Right cardiac atrium (tissue), 5 donors: ENCODE measurements around the gene PDE4B. TPM values are rescaled to one million over a fixed set of nuclear protein-coding genes. Genes with fewer than 3 reads are reported as not detected.
A peak's percentile ranks its signal among the peaks of the same experiment; 100 is the strongest.

Source experiments
- ATAC-seq, 2 donors: fragments of 200-7000 bp; cut with Tn5 transposase; one replicate each; pipeline versions ENCODE4 v1.8.0 to v1.9.1; 2020; ENCODE audit warnings: moderate library complexity in 2 of 2, mild to moderate bottlenecking in 1 of 2
- DNase-seq, 3 donors: peaks; one replicate each; pipeline ENCODE4 v3.0.0-alpha.2; 2020
- H3K27ac ChIP-seq: one replicate; pipeline ENCODE4 v1.5.1; 2013; ENCODE audit warnings: mild to moderate bottlenecking, low read length, control low read depth, moderate library complexity
- H3K27me3 ChIP-seq: one replicate; pipeline ENCODE4 v1.6.1; 2013; ENCODE audit not compliant: control insufficient read depth, insufficient read depth
- H3K4me1 ChIP-seq: one replicate; pipeline ENCODE4 v1.6.1; 2013; ENCODE audit warnings: low read length; ENCODE audit not compliant: control insufficient read depth, insufficient read depth
- H3K4me3 ChIP-seq: one replicate; pipeline ENCODE4 v1.5.1; 2013; ENCODE audit warnings: low read length, control low read depth
- H3K9me3 ChIP-seq: one replicate; pipeline ENCODE4 v1.6.1; 2013; ENCODE audit warnings: low read length; ENCODE audit not compliant: control insufficient read depth
- WGBS: extraction: QIAGEN DNeasy Blood & Tissue Kit; methylation state at CpG from one replicate; pipeline ENCODE4 v1.1.7; 2013; 5-methylcytosine and 5-hydroxymethylcytosine counted together
- intact Hi-C, 4 donors: fragments of 100-400 bp; cut with DNase I; formaldehyde crosslinking; loops; one replicate each; pipeline versions ENCODE4 v1.11.0 to v1.14.0; 2022 to 2023
- polyA plus RNA-seq: library from polyadenylated mRNA; stranded (reverse); fragments of 200-250 nt; gene quantifications from one replicate; pipeline ENCODE4 v1.2.3, GENCODE V29; 2013
- total RNA-seq, 4 donors: library from RNA; stranded (reverse); fragmentation: NEBNext Ultra II Directional; extraction: Animal tissue kit (Norgen Biotek cat#: 25700); gene quantifications; one replicate each; pipeline ENCODE4 v1.2.1, GENCODE V29; 2021
- donor health status: healthy with polysubstance abuse.
- donor health status: DM: no; HTN: yes; CAD: no.
- donor health status: DM: no; HTN: no; CAD: no.
- donor health status: DM: no; HTN: yes; CAD: no; lungs with severe emphysema.
- donor health status: DM: yes; HTN: yes; CAD: no.

The PDE4B gene
- total and polyA plus RNA-seq, 5 donors = 8.2 to 37.5 (median 26.0) TPM

- 86% methylated on average over 3 of the region's 3 CpGs for WGBS
Measured at GRCh38 chr1:66276218-66276617, 483.5 kb downstream of the PDE4B start.

DNA sequence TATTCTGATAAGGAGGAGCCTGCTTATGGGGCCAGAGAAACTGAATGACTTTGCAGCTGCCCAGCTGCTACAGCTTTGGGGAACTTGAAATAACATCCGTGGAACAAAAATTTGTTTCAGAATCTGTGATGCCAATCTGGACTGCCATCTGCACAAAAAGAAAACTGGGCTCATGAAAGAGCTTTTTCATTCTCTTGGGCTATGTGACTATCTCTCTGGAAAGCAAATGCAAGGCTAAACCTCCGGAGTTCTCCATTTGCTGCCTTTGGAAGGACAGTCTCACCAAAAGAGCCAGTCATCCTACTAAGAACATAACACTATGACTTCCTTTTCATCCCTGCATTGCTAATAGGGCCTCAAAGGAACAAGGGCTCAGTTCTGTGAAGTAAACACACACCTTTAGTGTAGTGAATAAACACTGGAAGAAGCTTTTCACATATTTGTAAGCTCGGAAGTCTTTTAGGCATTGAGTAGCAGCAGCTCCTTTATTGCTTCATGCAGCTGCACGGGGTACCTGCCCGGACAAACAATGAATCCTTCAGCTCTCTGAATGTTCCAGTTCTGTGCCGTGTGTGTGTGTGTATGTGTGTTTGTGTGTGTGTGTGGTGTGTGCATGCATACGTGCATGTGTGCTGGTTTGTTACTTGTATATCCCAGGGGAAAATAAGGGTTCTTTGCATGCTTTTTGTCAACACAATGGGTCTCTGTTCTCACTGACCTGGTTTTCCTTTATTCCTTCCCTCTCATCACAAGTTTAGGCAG, 485.7 kb downstream of the PDE4B start:
- no peaks in the 10 kb centered on the region for H3K9me3 ChIP-seq
- WGBS = 46% methylated on average over 7 of the region's 7 CpGs
- peak in 1 of 2 donors; percentile 8 for ATAC-seq
- H3K4me3 ChIP-seq = no peak overlapping the region
- no peaks in the 10 kb centered on the region for H3K27me3 ChIP-seq
- no peak for DNase-seq
- peaks cover 10% of the 10 kb centered on the region for H3K4me1 ChIP-seq
- intact Hi-C loops = no loop called here
- no peak overlapping the region for H3K27ac ChIP-seq

More at GRCh38 chr1:66276218-66276617, 483.5 kb downstream of the PDE4B start:
- Histone ChIP-seq H3K9me3 (no peaks in the 10 kb centered on the region), H3K27me3 (no peaks in the 10 kb centered on the region), H3K27ac (peak overlapping the region; percentile 50), H3K4me1 (peaks cover 14% of the 10 kb centered on the region), H3K4me3 (no peak overlapping the region)
- no peak for ATAC-seq
- DNase-seq = no peak
- intact Hi-C loops = no loop called here

DNA sequence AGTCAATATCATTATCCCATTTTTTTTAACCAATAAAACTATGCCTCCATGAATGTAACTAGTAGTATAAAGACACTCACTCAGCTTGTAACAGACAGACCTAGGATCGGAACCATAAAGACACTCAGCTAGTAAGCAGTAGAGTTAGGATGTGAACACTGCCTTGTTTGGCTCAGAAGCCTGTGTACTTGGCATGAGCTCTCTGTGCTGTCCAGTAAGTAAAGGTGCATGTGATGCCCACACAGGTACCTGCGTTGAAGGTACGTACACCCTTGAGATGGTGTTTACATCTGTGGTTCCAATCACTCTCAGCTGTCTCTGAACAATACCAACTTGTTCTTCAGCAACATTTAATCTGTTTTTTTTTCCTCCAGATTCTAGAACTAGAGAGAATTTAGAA, 489.1 kb downstream of the PDE4B start:
- no peaks in the 10 kb centered on the region for H3K9me3 ChIP-seq
- H3K4me3 ChIP-seq = no peak overlapping the region
- H3K27me3 ChIP-seq = no peaks in the 10 kb centered on the region
- no peak for DNase-seq
- peak in 1 of 2 donors; percentile 16 for ATAC-seq
- 83% methylated on average over 3 of the region's 3 CpGs for WGBS
- intact Hi-C loops = no loop called here
- H3K4me1 ChIP-seq = no peaks in the 10 kb centered on the region
- H3K27ac ChIP-seq = no peak overlapping the region

GRCh38 chr1:66282343-66282852, 489.7 kb downstream of the PDE4B start:
- Histone ChIP-seq H3K4me1 (no peaks in the 10 kb centered on the region), H3K4me3 (no peak overlapping the region), H3K9me3 (no peaks in the 10 kb centered on the region), H3K27ac (peak overlapping the region; percentile 58), H3K27me3 (no peaks in the 10 kb centered on the region)
- WGBS = 16% methylated on average over 2 of the region's 2 CpGs
- intact Hi-C loops = no loop called here
- DNase-seq (peak in 1 of 3 donors; percentile 39), ATAC-seq (peak; percentile 41 to 74)

- intact Hi-C loops = no loop called here
- no peak overlapping the region for H3K4me3 ChIP-seq
- peak overlapping the region; percentile 58 for H3K27ac ChIP-seq
- H3K4me1 ChIP-seq = no peaks in the 10 kb centered on the region
- no peaks in the 10 kb centered on the region for H3K9me3 ChIP-seq
- H3K27me3 ChIP-seq = no peaks in the 10 kb centered on the region
- ATAC-seq (no peak), DNase-seq (no peak)
- 89% methylated on average over 3 of the region's 3 CpGs for WGBS
Measured at GRCh38 chr1:66282891-66283621, 490.4 kb downstream of the PDE4B start.

GRCh38 chr1:66283622-66284041, 490.9 kb downstream of the PDE4B start:
- 95% methylated on average over 2 of the region's 2 CpGs for WGBS
- DNase-seq = no peak
- H3K4me1 ChIP-seq = no peaks in the 10 kb centered on the region
- intact Hi-C loops = no loop called here
- ATAC-seq = no peak
- H3K9me3 ChIP-seq = no peaks in the 10 kb centered on the region
- H3K27me3 ChIP-seq = no peaks in the 10 kb centered on the region
- H3K4me3 ChIP-seq = no peak overlapping the region
- H3K27ac ChIP-seq = no peak overlapping the region

DNA sequence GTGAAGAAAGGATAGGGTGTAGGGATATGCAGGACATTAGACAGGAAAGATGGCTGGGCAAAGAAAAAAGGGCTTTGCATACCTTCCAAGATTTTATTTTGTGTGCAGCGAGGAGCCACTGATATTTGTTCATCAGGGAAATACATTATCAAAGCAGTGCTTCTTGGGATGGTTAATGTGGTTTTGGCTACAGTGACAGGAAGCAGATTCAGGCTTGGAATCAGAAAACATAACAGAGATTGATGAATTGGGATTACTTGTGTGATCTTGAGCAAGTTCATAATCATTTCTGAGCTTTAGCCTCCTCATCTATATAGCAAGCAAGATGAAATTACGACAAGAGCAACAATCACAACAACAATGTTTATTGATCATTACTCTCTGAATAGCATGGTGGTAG, 492.1 kb downstream of the PDE4B start:
- Histone ChIP-seq H3K27ac (no peak overlapping the region), H3K27me3 (no peaks in the 10 kb centered on the region), H3K9me3 (no peaks in the 10 kb centered on the region), H3K4me1 (no peaks in the 10 kb centered on the region), H3K4me3 (no peak overlapping the region)
- 82% methylated on average over 2 of the region's 2 CpGs for WGBS
- intact Hi-C loops = no loop called here
- ATAC-seq (no peak), DNase-seq (no peak)

GRCh38 chr1:66285618-66286270, 493.0 kb downstream of the PDE4B start:
- Histone ChIP-seq H3K4me1 (no peaks in the 10 kb centered on the region), H3K27me3 (no peaks in the 10 kb centered on the region), H3K27ac (no peak overlapping the region), H3K9me3 (no peaks in the 10 kb centered on the region), H3K4me3 (no peak overlapping the region)
- intact Hi-C loops = no loop called here
- 71% methylated on average over 2 of the region's 2 CpGs for WGBS
- ATAC-seq (peak in 1 of 2 donors; percentile 51), DNase-seq (no peak)

- Histone ChIP-seq H3K4me1 (no peaks in the 10 kb centered on the region), H3K9me3 (no peaks in the 10 kb centered on the region), H3K4me3 (no peak overlapping the region), H3K27ac (no peak overlapping the region), H3K27me3 (no peaks in the 10 kb centered on the region)
- DNase-seq (no peak), ATAC-seq (no peak)
- intact Hi-C loops = no loop called here
Measured at GRCh38 chr1:66286307-66286706, 493.6 kb downstream of the PDE4B start.

DNA sequence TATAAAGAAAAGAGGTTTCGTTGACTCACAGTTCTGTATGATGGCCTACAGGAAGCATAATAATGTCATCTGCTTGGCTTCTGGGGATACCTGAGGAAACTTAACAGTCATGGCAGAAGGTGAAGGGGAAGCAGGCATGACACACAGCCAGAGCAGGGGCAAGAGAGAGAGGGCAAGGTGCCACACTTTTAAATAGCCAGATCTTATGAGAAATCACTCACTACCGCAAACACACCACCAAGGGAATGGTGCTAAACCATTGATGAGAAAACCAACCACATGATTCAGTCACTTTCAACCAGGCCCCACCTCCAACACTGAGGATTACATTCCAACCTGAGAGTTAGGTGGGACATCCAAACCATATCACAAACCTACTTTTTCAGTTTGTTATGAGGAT, 495.4 kb downstream of the PDE4B start:
- H3K4me1 ChIP-seq = no peaks in the 10 kb centered on the region
- DNase-seq = no peak
- intact Hi-C loops = no loop called here
- H3K27me3 ChIP-seq = no peaks in the 10 kb centered on the region
- no peak for ATAC-seq
- H3K4me3 ChIP-seq = no peak overlapping the region
- WGBS = 75% methylated on average over 2 of the region's 2 CpGs
- H3K9me3 ChIP-seq = no peaks in the 10 kb centered on the region
- H3K27ac ChIP-seq = no peak overlapping the region
